Cardiac fibroblast (primary cell): ENCODE measurements around the gene FAF1.

Experiments
- DNase-seq, 2 donors: peaks; one replicate each; pipeline versions ENCODE4 v3.0.0 to v3.0.0-alpha.2; 2010; ENCODE audit warnings: low read depth in 2 of 2
- H3K4me3 ChIP-seq, 2 donors: replicated peaks in 1 of 2; 1 replicate in 1 of 2; 2 replicates in 1 of 2; pipeline ENCODE4 v1.5.1; 2011; ENCODE audit warnings: low read depth in 2 of 2, low read length in 2 of 2, mild to moderate bottlenecking in 2 of 2, moderate library complexity in 1 of 2
- CTCF ChIP-seq: IDR thresholded peaks from one replicate; pipeline ENCODE4 v1.5.1; 2011; ENCODE audit warnings: low read depth, mild to moderate bottlenecking, low read length, inconsistent platforms

Gene FAF1

GRCh38 chr1:50473513-50473912 lies 486.6 kb downstream of the FAF1 start:
- DNase-seq: no peak
- no peak overlapping the region for H3K4me3 ChIP-seq
- TF ChIP-seq CTCF: no peak

- no peak for TF ChIP-seq CTCF
- no peak for DNase-seq
- no peak overlapping the region for H3K4me3 ChIP-seq
These were observed 488.1 kb downstream of the FAF1 start for GRCh38 chr1:50471967-50472366.

GRCh38 chr1:50462964-50463363 lies 497.1 kb downstream of the FAF1 start:
- no peak for DNase-seq
- no peak overlapping the region for H3K4me3 ChIP-seq
- TF ChIP-seq CTCF: no peak

GRCh38 chr1:50458507-50458906 lies 501.6 kb downstream of the FAF1 start:
- no peak for TF ChIP-seq CTCF
- H3K4me3 ChIP-seq: no peak overlapping the region
- DNase-seq: no peak

- TF ChIP-seq CTCF: no peak
- no peak overlapping the region for H3K4me3 ChIP-seq
- DNase-seq: no peak
These were observed 505.2 kb downstream of the FAF1 start for GRCh38 chr1:50454911-50455310.

- DNase-seq: no peak
- no peak for TF ChIP-seq CTCF
- H3K4me3 ChIP-seq: no peak overlapping the region
These were observed 506.8 kb downstream of the FAF1 start for GRCh38 chr1:50453266-50453665.

GRCh38 chr1:50452700-50453099 lies 507.4 kb downstream of the FAF1 start:
- DNase-seq: no peak
- no peak overlapping the region for H3K4me3 ChIP-seq
- no peak for TF ChIP-seq CTCF
